Dedifferentiated amniotic fluid mesenchymal stem cell (primary cell): ENCODE data around the gene MAPKAPK3.

ENCODE experiments used
- DNase-seq: peaks from one replicate; pipeline ENCODE4 v3.0.0-alpha.2; 2016; ENCODE audit errors: extremely low spot score

MAPKAPK3 gene

GRCh38 chr3:50587806-50588758, 28.9 kb upstream of the MAPKAPK3 start:
- DNase-seq: no peak

- DNase-seq: no peak
Observed at GRCh38 chr3:50588759-50589433, 28.1 kb upstream of the MAPKAPK3 start.

- DNase-seq: no peak
Observed at GRCh38 chr3:50591196-50591741, 25.7 kb upstream of the MAPKAPK3 start.

- no peak for DNase-seq
Observed at GRCh38 chr3:50592568-50592967, 24.4 kb upstream of the MAPKAPK3 start.

GRCh38 chr3:50594253-50594785, 22.6 kb upstream of the MAPKAPK3 start:
- no peak for DNase-seq

GRCh38 chr3:50599115-50599715, 17.7 kb upstream of the MAPKAPK3 start:
- DNase-seq: no peak

GRCh38 chr3:50599716-50600118, 17.2 kb upstream of the MAPKAPK3 start:
- no peak for DNase-seq

GRCh38 chr3:50600141-50600753, 16.7 kb upstream of the MAPKAPK3 start:
- no peak for DNase-seq

GRCh38 chr3:50600841-50601591, 15.9 kb upstream of the MAPKAPK3 start:
- peak; percentile 73 for DNase-seq

- DNase-seq: no peak
Observed at GRCh38 chr3:50602595-50603191, 14.3 kb upstream of the MAPKAPK3 start.

GRCh38 chr3:50603261-50604109, 13.5 kb upstream of the MAPKAPK3 start:
- no peak for DNase-seq

- no peak for DNase-seq
Observed at GRCh38 chr3:50604110-50604621, 12.8 kb upstream of the MAPKAPK3 start.

- no peak for DNase-seq
Observed at GRCh38 chr3:50604628-50605588, 12.0 kb upstream of the MAPKAPK3 start.

- DNase-seq: no peak
Observed at GRCh38 chr3:50605901-50606326, 11.0 kb upstream of the MAPKAPK3 start.

- DNase-seq: no peak
Observed at GRCh38 chr3:50606596-50606995, 10.4 kb upstream of the MAPKAPK3 start.

GRCh38 chr3:50607271-50608091, 9.5 kb upstream of the MAPKAPK3 start:
- no peak for DNase-seq

GRCh38 chr3:50608278-50608677, 8.7 kb upstream of the MAPKAPK3 start:
- DNase-seq: no peak
